ENCODE data around the gene ALKAL2. TPM values are rescaled to one million over a fixed set of nuclear protein-coding genes. Genes with fewer than 3 reads are reported as not detected.

The ALKAL2 gene
- total and polyA plus RNA-seq, 9 of the 15 experiments (the other 6 are each of a cell fraction or from before 2014, with no cell fraction given): not detected

DNA sequence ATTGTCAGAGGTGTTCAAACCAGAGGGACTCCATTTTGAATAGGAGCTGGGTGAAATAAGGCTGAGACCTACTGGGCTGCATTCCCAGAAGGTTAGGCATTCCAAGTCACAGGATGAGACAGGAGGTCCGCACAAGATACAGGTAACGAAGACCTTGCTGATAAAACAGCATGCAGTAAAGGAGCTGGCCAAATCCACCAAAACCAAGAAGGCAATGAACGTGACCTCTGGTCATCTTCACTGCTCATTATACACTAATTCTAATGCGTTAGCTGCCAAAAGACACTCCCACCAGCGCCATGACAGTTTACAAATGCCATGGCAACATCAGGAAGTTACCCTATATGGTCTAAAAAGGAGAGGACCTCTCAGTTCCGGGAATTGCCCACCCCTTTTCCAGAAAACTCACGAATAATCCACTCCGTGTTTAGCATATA lies 34.7 kb downstream of the ALKAL2 start (continued):
- TF ChIP-seq, protein P1, sequence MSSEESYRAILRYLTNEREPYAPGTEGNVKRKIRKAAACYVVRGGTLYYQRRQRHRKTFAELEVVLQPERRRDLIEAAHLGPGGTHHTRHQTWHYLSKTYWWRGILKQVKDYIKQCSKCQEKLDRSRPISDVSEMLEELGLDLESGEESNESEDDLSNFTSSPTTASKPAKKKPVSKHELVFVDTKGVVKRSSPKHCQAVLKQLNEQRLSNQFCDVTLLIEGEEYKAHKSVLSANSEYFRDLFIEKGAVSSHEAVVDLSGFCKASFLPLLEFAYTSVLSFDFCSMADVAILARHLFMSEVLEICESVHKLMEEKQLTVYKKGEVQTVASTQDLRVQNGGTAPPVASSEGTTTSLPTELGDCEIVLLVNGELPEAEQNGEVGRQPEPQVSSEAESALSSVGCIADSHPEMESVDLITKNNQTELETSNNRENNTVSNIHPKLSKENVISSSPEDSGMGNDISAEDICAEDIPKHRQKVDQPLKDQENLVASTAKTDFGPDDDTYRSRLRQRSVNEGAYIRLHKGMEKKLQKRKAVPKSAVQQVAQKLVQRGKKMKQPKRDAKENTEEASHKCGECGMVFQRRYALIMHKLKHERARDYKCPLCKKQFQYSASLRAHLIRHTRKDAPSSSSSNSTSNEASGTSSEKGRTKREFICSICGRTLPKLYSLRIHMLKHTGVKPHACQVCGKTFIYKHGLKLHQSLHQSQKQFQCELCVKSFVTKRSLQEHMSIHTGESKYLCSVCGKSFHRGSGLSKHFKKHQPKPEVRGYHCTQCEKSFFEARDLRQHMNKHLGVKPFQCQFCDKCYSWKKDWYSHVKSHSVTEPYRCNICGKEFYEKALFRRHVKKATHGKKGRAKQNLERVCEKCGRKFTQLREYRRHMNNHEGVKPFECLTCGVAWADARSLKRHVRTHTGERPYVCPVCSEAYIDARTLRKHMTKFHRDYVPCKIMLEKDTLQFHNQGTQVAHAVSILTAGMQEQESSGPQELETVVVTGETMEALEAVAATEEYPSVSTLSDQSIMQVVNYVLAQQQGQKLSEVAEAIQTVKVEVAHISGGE (CRISPR knock-in tag; IDR thresholded peaks at IDR 0.05): no peak
- TF ChIP-seq GTF2E2 (tag; IDR thresholded peaks at IDR 0.05) (no peak), POLR3G (IDR thresholded peaks at IDR 0.05; ENCODE audit: extremely low read depth, insufficient read length, insufficient replicate concordance) (no peak), NCOA6 (IDR thresholded peaks at IDR 0.05) (no peak), RBM14 (IDR thresholded peaks at IDR 0.05; ENCODE audit: borderline replicate concordance, insufficient read depth, low read depth, low read length) (no peak), EZH2 (IDR thresholded peaks at IDR 0.05; ENCODE audit: borderline replicate concordance, low read depth, low read length) (no peak), ETV1 (tag; conservative IDR thresholded peaks at IDR 0.05; ENCODE audit: low read depth) (0 out of 2 replicates have a peak, but pooled peaks have one; percentile 20), CREM (IDR thresholded peaks at IDR 0.05; ENCODE audit: low read depth) (no peak), ARID1B (IDR thresholded peaks at IDR 0.05) (no peak)
- TF ChIP-seq, protein P2, sequence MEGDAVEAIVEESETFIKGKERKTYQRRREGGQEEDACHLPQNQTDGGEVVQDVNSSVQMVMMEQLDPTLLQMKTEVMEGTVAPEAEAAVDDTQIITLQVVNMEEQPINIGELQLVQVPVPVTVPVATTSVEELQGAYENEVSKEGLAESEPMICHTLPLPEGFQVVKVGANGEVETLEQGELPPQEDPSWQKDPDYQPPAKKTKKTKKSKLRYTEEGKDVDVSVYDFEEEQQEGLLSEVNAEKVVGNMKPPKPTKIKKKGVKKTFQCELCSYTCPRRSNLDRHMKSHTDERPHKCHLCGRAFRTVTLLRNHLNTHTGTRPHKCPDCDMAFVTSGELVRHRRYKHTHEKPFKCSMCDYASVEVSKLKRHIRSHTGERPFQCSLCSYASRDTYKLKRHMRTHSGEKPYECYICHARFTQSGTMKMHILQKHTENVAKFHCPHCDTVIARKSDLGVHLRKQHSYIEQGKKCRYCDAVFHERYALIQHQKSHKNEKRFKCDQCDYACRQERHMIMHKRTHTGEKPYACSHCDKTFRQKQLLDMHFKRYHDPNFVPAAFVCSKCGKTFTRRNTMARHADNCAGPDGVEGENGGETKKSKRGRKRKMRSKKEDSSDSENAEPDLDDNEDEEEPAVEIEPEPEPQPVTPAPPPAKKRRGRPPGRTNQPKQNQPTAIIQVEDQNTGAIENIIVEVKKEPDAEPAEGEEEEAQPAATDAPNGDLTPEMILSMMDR (IDR thresholded peaks at IDR 0.05 in 2 of 3, conservative IDR thresholded peaks at IDR 0.05 in 1 of 3; ENCODE audit: insufficient read depth in 2 of 3, low read depth in 1 of 3, low read length in 3 of 3): no peak
- TF ChIP-seq, protein P3, sequence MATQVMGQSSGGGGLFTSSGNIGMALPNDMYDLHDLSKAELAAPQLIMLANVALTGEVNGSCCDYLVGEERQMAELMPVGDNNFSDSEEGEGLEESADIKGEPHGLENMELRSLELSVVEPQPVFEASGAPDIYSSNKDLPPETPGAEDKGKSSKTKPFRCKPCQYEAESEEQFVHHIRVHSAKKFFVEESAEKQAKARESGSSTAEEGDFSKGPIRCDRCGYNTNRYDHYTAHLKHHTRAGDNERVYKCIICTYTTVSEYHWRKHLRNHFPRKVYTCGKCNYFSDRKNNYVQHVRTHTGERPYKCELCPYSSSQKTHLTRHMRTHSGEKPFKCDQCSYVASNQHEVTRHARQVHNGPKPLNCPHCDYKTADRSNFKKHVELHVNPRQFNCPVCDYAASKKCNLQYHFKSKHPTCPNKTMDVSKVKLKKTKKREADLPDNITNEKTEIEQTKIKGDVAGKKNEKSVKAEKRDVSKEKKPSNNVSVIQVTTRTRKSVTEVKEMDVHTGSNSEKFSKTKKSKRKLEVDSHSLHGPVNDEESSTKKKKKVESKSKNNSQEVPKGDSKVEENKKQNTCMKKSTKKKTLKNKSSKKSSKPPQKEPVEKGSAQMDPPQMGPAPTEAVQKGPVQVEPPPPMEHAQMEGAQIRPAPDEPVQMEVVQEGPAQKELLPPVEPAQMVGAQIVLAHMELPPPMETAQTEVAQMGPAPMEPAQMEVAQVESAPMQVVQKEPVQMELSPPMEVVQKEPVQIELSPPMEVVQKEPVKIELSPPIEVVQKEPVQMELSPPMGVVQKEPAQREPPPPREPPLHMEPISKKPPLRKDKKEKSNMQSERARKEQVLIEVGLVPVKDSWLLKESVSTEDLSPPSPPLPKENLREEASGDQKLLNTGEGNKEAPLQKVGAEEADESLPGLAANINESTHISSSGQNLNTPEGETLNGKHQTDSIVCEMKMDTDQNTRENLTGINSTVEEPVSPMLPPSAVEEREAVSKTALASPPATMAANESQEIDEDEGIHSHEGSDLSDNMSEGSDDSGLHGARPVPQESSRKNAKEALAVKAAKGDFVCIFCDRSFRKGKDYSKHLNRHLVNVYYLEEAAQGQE (IDR thresholded peaks at IDR 0.05; ENCODE audit: borderline replicate concordance): no peak
- TF ChIP-seq, protein P3 (CRISPR knock-in tag; IDR thresholded peaks at IDR 0.05; ENCODE audit: low read depth): no peak
- TF ChIP-seq, protein P4, sequence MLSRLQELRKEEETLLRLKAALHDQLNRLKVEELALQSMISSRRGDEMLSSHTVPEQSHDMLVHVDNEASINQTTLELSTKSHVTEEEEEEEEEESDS (CRISPR knock-in tag; IDR thresholded peaks at IDR 0.05): no peak
